K562 (cell line): Measurements from ENCODE around the gene SERTAD3. TPM values are rescaled to one million over a fixed set of nuclear protein-coding genes. Genes with fewer than 3 reads are reported as not detected.

Source experiments
- CREB3L1 ChIP-seq: fragments of 450-650 bp; IDR thresholded peaks from 2 replicates; pipeline ENCODE4 v1.6.1; 2014; ENCODE audit warnings: low read depth, mild to moderate bottlenecking, moderate library complexity, borderline replicate concordance
- CREM ChIP-seq: IDR thresholded peaks from 2 replicates; pipeline ENCODE4 v1.6.1; 2014; ENCODE audit warnings: antibody characterized with exemption, low read depth
- FOXK2 ChIP-seq, 2 experiments: fragments of 450-650 bp; IDR thresholded peaks in 1 of 2; conservative IDR thresholded peaks in 1 of 2; 2 replicates each; pipeline ENCODE4 v1.6.1; 2016; ENCODE audit warnings: low read depth in 2 of 2, mild to moderate bottlenecking in 1 of 2
- HDAC2 ChIP-seq: fragments of 450-650 bp; IDR thresholded peaks from 2 replicates; pipeline ENCODE4 v1.6.1; 2016; ENCODE audit warnings: mild to moderate bottlenecking
- HNRNPLL ChIP-seq: fragments of 200-400 bp; formaldehyde crosslinking; IDR thresholded peaks from 2 replicates; pipeline ENCODE4 v1.6.1; 2017; ENCODE audit warnings: low read length, low read depth, mild to moderate bottlenecking; ENCODE audit not compliant: poor library complexity, severe bottlenecking
- MIER1 ChIP-seq: fragments of 450-650 bp; IDR thresholded peaks from 2 replicates; pipeline ENCODE4 v1.6.1; 2016; ENCODE audit warnings: antibody characterized with exemption, mild to moderate bottlenecking, low read depth
- NCOA1 ChIP-seq: fragments of 450-650 bp; IDR thresholded peaks from 2 replicates; pipeline ENCODE4 v1.6.1; 2016; ENCODE audit warnings: low read depth
- NFIX ChIP-seq: fragments of 250-450 bp; sonication (Bioruptor Pico); IDR thresholded peaks from 2 replicates; pipeline ENCODE4 v1.4.0; 2020; ENCODE audit warnings: low read depth, mild to moderate bottlenecking, moderate library complexity
- PPARD ChIP-seq: fragments of 250-450 bp; sonication (Bioruptor Pico); IDR thresholded peaks from 2 replicates; pipeline ENCODE4 v1.8.0; 2022; ENCODE audit warnings: inconsistent platforms, mild to moderate bottlenecking, moderate library complexity
- PYGO2 ChIP-seq: fragments of 450-650 bp; IDR thresholded peaks from 2 replicates; pipeline ENCODE4 v1.6.1; 2016; ENCODE audit warnings: mild to moderate bottlenecking, missing genetic modification characterization, moderate library complexity, missing compliant biosample characterization
- RHOXF2B ChIP-seq: fragments of 250-450 bp; sonication (Bioruptor Pico); conservative IDR thresholded peaks from 2 replicates; pipeline ENCODE4 v1.5.1; 2021
- RNF2 ChIP-seq: sonication (generic); IDR thresholded peaks from 2 replicates; pipeline ENCODE4 v1.6.1; 2016
- SPI1 ChIP-seq: IDR thresholded peaks from 2 replicates; pipeline ENCODE4 v1.6.1; 2011; ENCODE audit warnings: low read depth, low read length, control low read depth, borderline replicate concordance
- STAT6 ChIP-seq: sonication (generic); formaldehyde crosslinking; IDR thresholded peaks from 2 replicates; pipeline ENCODE4 v1.8.1; 2023; ENCODE audit warnings: mild to moderate bottlenecking, missing genetic modification reagents
- SUPT5H ChIP-seq: fragments of 450-650 bp; IDR thresholded peaks from 2 replicates; pipeline ENCODE4 v1.6.1; 2016
- THRAP3 ChIP-seq: fragments of 450-650 bp; IDR thresholded peaks from 2 replicates; pipeline ENCODE4 v1.6.1; 2016; ENCODE audit warnings: mild to moderate bottlenecking, inconsistent platforms, borderline replicate concordance
- ZNF282 ChIP-seq: sonication (generic); formaldehyde crosslinking; IDR thresholded peaks from 2 replicates; pipeline ENCODE4 v1.8.1; 2023; ENCODE audit warnings: missing genetic modification reagents
- ZNF57 ChIP-seq: fragments of 450-650 bp; formaldehyde crosslinking; IDR thresholded peaks from 2 replicates; pipeline ENCODE4 v1.4.0; 2020; ENCODE audit warnings: mild to moderate bottlenecking, moderate library complexity
- ZNF589 ChIP-seq: fragments of 200-800 bp; sonication (Bioruptor generic); IDR thresholded peaks from 2 replicates; pipeline ENCODE4 v1.6.1; 2016; ENCODE audit warnings: low read depth, missing genetic modification characterization, missing compliant biosample characterization
- ZNF609 ChIP-seq: sonication (generic); formaldehyde crosslinking; IDR thresholded peaks from 2 replicates; pipeline ENCODE4 v1.8.1; 2023; ENCODE audit warnings: missing genetic modification reagents, mild to moderate bottlenecking, borderline replicate concordance
- polyA plus RNA-seq, 8 experiments: library from polyadenylated mRNA; depleted of rRNA in 4 of 8; stranded (reverse) in 5 of 8; unstranded in 3 of 8; fragments of >200 nt; fragmentation: Nextera tagmentation in 2 of 8; fragmentation: Illumina TruSeq in 1 of 8; extraction: Ambion mirVana in 2 of 8; extraction: Trizol in 1 of 8; gene quantifications; 2 replicates each; pipeline versions ENCODE4 v1.2.1 to v1.2.3, GENCODE V29; 2011 to 2014; ENCODE audit warnings: inconsistent platforms in 1 of 8, missing spikeins in 1 of 8
- total RNA-seq, 7 experiments: library from RNA; depleted of rRNA in 6 of 7; stranded (reverse); fragments of >200 nt in 6 of 7; fragmentation: Illumina TruSeq in 2 of 7; extraction: Trizol in 2 of 7; gene quantifications; 2 replicates each; pipeline versions ENCODE4 v1.2.1 to v1.2.3, GENCODE V29; 2011 to 2021; ENCODE audit warnings: low replicate concordance in 1 of 7

The SERTAD3 gene
- total and polyA plus RNA-seq, 9 of the 15 experiments (the other 6 are each of a cell fraction or from before 2014, with no cell fraction given) = 5.4 to 28.9 (median 17.5) TPM

GRCh38 chr19:40466219-40466984 lies 22.3 kb upstream of the SERTAD3 start (continued):
- TF ChIP-seq STAT6 (CRISPR knock-in tag) (no peak), PPARD (CRISPR knock-in tag) (no peak), CREB3L1 (peak; percentile 14; the same call in 1 of the 2 replicates), NCOA1 (peak; percentile 52; the same call in 1 of the 2 replicates), SUPT5H (peak; percentile 4), CREM (peak; percentile 2; the same call in 1 of the 2 replicates), NFIX (no peak), HNRNPLL (no peak), FOXK2 (conservative IDR thresholded peaks at IDR 0.05 in 1 of 2, IDR thresholded peaks at IDR 0.05 in 1 of 2; ENCODE audit: low read depth in 2 of 2) (peak; percentile 56 to 70; a peak in 2 of 4 replicates), RNF2 (0 out of 2 replicates have a peak, but pooled peaks have one; percentile 9), ZNF609 (CRISPR knock-in tag) (0 out of 2 replicates have a peak, but pooled peaks have one; percentile 74), ZNF57 (CRISPR knock-in tag) (no peak), THRAP3 (no peak), ZNF282 (CRISPR knock-in tag) (0 out of 2 replicates have a peak, but pooled peaks have one; percentile 67), MIER1 (no peak), HDAC2 (0 out of 2 replicates have a peak, but pooled peaks have one; percentile 32), SPI1 (no peak), PYGO2 (tag) (no peak), ZNF589 (CRISPR knock-in tag) (no peak), RHOXF2B (CRISPR knock-in tag) (0 out of 2 replicates have a peak, but pooled peaks have one; percentile 36)
